Body of pancreas (tissue), 4 donors: Measurements from ENCODE around the gene TSTD2.

Experiments used
- POLR2A ChIP-seq, 3 donors: fragments of 450-650 bp; IDR thresholded peaks; one replicate each; pipeline ENCODE4 v1.6.1; 2016; ENCODE audit warnings: antibody characterized with exemption in 3 of 3, mild to moderate bottlenecking in 2 of 3
- TF ChIP-seq, protein P1 (sequence below), 7 experiments: fragments of 450-650 bp in 4 of 7; fragments of 200-600 bp in 3 of 7; sonication (generic) in 3 of 7; IDR thresholded peaks; one replicate each; pipeline ENCODE4 v1.5.1; 2016 to 2019; ENCODE audit warnings: antibody characterized with exemption in 7 of 7

DNA sequence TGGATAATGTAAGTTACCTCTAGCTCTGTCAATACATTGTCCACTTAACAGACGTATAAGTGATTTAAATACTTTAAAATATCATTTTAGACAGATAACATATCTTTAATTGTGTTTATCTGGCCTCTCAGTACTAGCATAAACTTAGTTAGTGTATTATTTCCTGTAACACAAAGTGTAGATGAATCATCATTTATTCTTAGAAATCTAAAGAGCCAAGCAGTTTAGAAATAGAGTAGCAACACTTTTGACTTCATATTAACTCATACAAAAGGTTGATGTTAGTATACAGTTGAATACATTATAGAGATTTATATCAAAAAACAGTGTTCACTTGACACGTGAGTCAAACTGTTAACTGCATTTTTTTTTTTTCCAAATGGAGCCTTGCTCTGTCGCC is 18.5 kb upstream of the TSTD2 start:
- no peak for TF ChIP-seq POLR2A (IDR thresholded peaks at IDR 0.05)
- TF ChIP-seq, protein P1, sequence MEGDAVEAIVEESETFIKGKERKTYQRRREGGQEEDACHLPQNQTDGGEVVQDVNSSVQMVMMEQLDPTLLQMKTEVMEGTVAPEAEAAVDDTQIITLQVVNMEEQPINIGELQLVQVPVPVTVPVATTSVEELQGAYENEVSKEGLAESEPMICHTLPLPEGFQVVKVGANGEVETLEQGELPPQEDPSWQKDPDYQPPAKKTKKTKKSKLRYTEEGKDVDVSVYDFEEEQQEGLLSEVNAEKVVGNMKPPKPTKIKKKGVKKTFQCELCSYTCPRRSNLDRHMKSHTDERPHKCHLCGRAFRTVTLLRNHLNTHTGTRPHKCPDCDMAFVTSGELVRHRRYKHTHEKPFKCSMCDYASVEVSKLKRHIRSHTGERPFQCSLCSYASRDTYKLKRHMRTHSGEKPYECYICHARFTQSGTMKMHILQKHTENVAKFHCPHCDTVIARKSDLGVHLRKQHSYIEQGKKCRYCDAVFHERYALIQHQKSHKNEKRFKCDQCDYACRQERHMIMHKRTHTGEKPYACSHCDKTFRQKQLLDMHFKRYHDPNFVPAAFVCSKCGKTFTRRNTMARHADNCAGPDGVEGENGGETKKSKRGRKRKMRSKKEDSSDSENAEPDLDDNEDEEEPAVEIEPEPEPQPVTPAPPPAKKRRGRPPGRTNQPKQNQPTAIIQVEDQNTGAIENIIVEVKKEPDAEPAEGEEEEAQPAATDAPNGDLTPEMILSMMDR (IDR thresholded peaks at IDR 0.05) = no peak
